GM15510 (cell line): ENCODE measurements around the gene TNFRSF1A.

Source experiments
- POLR2A ChIP-seq: IDR thresholded peaks from 3 replicates; pipeline ENCODE4 v1.6.1; 2011; ENCODE audit warnings: borderline replicate concordance; ENCODE audit not compliant: insufficient read length; ENCODE audit errors: extremely low read depth

The TNFRSF1A gene

GRCh38 chr12:6297170-6297569, 44.7 kb downstream of the TNFRSF1A start:
- no peak for TF ChIP-seq POLR2A

GRCh38 chr12:6295094-6295811, 46.6 kb downstream of the TNFRSF1A start:
- no peak for TF ChIP-seq POLR2A

- TF ChIP-seq POLR2A, result no peak
Measured at GRCh38 chr12:6294156-6295093, 47.5 kb downstream of the TNFRSF1A start.

- TF ChIP-seq POLR2A, result no peak
Measured at GRCh38 chr12:6292606-6293005, 49.3 kb downstream of the TNFRSF1A start.

- no peak for TF ChIP-seq POLR2A
Measured at GRCh38 chr12:6288235-6288634, 53.6 kb downstream of the TNFRSF1A start.

GRCh38 chr12:6285532-6286306, 56.2 kb downstream of the TNFRSF1A start:
- no peak for TF ChIP-seq POLR2A

- no peak for TF ChIP-seq POLR2A
Measured at GRCh38 chr12:6285063-6285477, 56.8 kb downstream of the TNFRSF1A start.

GRCh38 chr12:6284273-6284672, 57.6 kb downstream of the TNFRSF1A start:
- no peak for TF ChIP-seq POLR2A

GRCh38 chr12:6282453-6282840, 59.4 kb downstream of the TNFRSF1A start:
- no peak for TF ChIP-seq POLR2A

- TF ChIP-seq POLR2A, result no peak
Measured at GRCh38 chr12:6281081-6281809, 60.6 kb downstream of the TNFRSF1A start.

GRCh38 chr12:6280672-6281071, 61.2 kb downstream of the TNFRSF1A start:
- no peak for TF ChIP-seq POLR2A

- TF ChIP-seq POLR2A, result no peak
Measured at GRCh38 chr12:6280053-6280469, 61.8 kb downstream of the TNFRSF1A start.

GRCh38 chr12:6279631-6280030, 62.2 kb downstream of the TNFRSF1A start:
- TF ChIP-seq POLR2A, result no peak

- no peak for TF ChIP-seq POLR2A
Measured at GRCh38 chr12:6279256-6279628, 62.6 kb downstream of the TNFRSF1A start.
